Measurements from ENCODE around the gene RAB11FIP4. TPM values are rescaled to one million over a fixed set of nuclear protein-coding genes. Genes with fewer than 3 reads are reported as not detected.

Gene RAB11FIP4
- total RNA-seq, 1 donor from 2014 or later = 7.6 TPM

DNA sequence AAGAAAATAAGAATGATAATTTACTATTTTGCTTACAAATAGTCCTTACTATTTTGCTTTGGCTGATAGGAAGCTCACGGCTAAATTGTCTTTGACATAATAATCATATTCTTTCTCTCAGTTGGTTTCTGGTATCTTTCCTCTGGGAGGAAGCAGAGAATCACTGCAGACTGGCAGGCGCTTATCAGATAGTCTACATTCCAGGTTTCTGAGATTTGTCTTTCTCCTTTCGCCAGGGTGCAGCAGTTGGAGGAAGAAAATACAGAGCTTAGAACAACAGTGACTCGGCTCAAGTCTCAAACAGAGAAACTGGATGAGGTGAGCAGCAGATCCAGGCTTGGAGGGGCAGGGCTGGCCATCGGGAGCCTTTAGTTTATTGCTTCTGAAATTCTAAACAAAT, 136.1 kb downstream of the RAB11FIP4 start:
- ATAC-seq (no peak), DNase-seq (ENCODE audit: low spot score) (no peak)
- intact Hi-C loops (cut with DNase I) = no loop called here

- no peak for DNase-seq (ENCODE audit: low spot score)
- no peak for ATAC-seq
- intact Hi-C loops (cut with DNase I) = no loop called here
These were observed 136.9 kb downstream of the RAB11FIP4 start for GRCh38 chr17:31528291-31528874.

DNA sequence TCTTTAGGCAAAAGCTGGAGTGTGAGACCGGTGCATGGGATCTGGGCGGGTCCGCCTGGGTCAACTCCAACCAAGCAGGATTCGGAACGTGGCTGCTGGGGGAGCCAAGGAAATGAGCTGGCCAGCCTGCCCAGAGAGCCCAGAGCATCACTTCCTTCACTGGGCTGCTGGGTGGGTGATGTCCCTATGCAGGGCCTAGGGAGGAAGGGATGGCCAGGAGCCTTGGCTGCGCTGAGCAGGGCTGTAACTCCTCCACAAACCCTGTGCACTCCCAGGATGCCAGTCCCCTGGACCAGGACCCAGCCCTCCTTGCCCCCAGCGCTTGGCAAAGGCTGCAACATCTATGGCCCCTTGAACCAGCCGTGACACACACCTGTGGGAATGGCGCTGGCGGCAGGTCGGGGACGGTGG, 138.4 kb downstream of the RAB11FIP4 start:
- DNase-seq (ENCODE audit: low spot score) (peak; percentile 52), ATAC-seq (no peak)
- intact Hi-C loops (cut with DNase I) = no loop called here

GRCh38 chr17:31530391-31530985, 139.0 kb downstream of the RAB11FIP4 start:
- intact Hi-C loops (cut with DNase I) = no loop called here
- DNase-seq (ENCODE audit: low spot score) = no peak
- no peak for ATAC-seq

DNA sequence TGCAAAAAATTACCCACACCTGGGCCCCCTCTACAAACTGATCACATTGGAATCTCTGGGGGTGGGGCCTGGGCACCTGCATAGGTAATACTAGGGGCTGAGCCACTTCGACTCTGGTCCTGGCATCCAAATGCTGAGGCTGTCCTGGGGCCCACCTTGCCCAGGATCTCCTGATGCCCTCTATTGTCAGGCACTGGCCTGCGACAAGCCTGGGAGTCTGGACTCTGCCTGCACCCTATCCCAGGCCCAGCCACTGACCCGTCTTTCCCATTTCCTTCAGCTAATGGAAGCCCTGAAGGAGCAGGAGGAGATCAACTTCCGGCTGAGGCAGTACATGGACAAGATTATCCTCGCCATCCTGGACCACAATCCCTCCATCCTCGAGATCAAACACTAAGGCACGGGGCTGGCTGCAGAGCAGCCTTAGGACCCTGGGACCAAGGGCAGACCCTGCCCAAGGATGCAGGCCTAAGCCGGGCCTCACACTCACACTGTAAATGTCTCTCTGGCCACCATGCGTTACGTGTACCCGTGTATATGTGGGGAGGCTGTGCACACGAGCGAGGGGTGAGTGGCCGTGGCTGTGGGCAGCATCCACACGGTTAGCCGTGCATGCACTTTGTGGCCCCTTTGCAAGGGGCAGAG, 140.0 kb downstream of the RAB11FIP4 start:
- DNase-seq (ENCODE audit: low spot score) (no peak), ATAC-seq (no peak)
- intact Hi-C loops (cut with DNase I) = no loop called here

DNA sequence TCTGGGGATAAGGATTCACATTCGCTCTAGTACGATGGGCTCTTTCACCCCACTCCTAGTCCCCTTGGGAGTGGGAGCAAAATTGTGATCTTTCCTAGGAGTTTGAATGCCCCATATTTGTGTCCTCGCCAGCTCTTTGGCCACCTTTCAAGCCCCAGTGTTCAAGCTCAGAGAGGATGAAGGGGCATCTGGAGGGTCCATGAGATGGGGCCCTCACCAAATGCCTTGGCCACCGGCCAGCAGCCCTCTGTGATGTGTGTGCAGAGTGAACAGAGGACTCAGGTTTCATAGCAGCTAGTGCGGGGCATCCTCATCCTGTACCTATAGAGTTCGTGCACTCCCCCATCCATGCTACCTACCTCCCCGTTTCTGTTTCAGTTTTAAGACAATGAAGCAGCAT, 140.6 kb downstream of the RAB11FIP4 start:
- ATAC-seq = no peak
- DNase-seq (ENCODE audit: low spot score) = no peak
- intact Hi-C loops (cut with DNase I) = no loop called here

DNA sequence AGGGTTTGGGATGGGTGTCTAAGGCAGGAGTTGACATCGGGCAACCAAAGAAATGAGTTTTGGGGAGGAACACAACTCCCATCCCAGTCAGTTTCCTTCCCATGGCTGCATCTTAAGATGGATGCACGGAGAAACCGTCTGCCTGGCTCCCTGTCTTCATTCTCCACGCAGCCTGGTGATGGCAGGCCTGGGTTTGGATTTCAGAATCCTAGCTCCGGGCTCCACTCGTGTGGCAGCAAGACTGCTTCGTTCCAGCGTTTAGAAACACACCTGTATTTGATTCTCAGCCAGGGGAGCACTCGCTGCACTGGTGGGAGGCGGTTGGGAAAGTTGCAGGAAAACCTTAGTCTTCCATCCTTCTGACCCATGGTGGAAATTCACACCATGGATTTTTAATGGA, 141.1 kb downstream of the RAB11FIP4 start:
- DNase-seq (ENCODE audit: low spot score) = no peak
- no peak for ATAC-seq
- intact Hi-C loops (cut with DNase I) = no loop called here

GRCh38 chr17:31533546-31534155, 142.2 kb downstream of the RAB11FIP4 start:
- intact Hi-C loops (cut with DNase I) = no loop called here
- DNase-seq (ENCODE audit: low spot score) (peak; percentile 74), ATAC-seq (peak; percentile 62)

- intact Hi-C loops (cut with DNase I) = no loop called here
- DNase-seq (ENCODE audit: low spot score) = no peak
- no peak for ATAC-seq
These were observed 142.9 kb downstream of the RAB11FIP4 start for GRCh38 chr17:31534223-31534888.

DNA sequence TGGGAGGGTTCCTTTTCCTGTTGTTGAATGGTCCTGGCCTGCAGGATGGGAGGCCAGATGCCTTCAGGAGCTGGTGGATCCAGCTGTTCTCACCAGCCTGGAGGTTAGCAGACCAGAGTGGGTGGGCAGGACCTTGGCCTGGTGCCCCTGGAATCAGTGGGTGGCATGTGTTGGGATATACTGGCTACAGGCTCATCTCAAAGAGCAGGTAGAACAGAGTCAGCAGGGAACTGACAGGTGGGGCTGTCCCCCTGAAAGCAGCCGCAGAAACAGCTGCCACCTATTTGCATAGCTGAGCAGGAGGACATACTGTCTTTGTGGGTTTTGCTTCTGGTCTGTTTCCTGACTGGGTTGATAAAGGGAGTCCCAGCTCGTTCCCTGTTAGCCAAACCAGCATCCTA, 144.1 kb downstream of the RAB11FIP4 start:
- ATAC-seq (no peak), DNase-seq (ENCODE audit: low spot score) (no peak)
- intact Hi-C loops (cut with DNase I) = loop anchor here (5.0 kb wide), 1 partner anchor 307 kb away; no protein-coding TSS in a partner anchor

GRCh38 chr17:31536451-31536850, 145.0 kb downstream of the RAB11FIP4 start:
- ATAC-seq = no peak
- DNase-seq (ENCODE audit: low spot score) = no peak
- intact Hi-C loops (cut with DNase I) = loop anchor here (5.0 kb wide), 1 partner anchor 306 kb away; no protein-coding TSS in a partner anchor

GRCh38 chr17:31537565-31538011, 146.1 kb downstream of the RAB11FIP4 start:
- no peak for DNase-seq (ENCODE audit: low spot score)
- ATAC-seq = peak; percentile 27
- intact Hi-C loops (cut with DNase I) = loop anchor here (5.0 kb wide), 1 partner anchor 305 kb away; no protein-coding TSS in a partner anchor

DNA sequence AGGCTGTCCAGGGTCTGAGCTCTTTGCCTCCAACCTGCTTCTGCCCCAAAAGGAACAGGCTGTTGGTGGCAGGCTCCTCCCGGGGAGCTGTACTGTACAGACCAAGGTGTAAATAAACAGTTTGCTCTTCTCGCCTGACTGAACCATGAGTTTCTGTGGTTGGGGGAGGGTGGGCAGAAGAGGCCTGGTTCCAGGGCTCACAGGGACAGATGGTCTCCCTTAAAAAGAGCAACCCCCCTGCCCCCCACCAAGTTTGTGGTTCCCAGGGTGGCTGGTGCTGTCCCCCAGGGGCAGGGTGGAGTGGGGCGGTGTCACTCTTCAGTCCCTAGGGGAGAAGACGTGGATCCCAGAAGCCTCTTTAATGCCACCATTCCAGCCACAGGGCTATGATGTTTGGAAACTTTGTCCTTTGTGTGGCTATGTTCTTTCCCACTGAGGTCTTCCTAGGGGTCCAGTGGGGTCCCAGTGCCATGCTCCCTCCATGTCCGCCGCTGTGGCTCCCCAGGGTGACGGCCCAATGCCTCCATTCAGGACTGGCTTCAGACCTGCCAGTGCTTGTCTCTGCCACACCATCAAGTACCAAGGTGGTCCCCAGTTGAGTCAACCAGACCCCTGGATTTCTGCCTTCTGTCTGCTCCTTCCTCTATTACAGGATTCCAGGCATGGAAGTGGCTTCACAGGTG, 146.7 kb downstream of the RAB11FIP4 start:
- ATAC-seq = no peak

DNA sequence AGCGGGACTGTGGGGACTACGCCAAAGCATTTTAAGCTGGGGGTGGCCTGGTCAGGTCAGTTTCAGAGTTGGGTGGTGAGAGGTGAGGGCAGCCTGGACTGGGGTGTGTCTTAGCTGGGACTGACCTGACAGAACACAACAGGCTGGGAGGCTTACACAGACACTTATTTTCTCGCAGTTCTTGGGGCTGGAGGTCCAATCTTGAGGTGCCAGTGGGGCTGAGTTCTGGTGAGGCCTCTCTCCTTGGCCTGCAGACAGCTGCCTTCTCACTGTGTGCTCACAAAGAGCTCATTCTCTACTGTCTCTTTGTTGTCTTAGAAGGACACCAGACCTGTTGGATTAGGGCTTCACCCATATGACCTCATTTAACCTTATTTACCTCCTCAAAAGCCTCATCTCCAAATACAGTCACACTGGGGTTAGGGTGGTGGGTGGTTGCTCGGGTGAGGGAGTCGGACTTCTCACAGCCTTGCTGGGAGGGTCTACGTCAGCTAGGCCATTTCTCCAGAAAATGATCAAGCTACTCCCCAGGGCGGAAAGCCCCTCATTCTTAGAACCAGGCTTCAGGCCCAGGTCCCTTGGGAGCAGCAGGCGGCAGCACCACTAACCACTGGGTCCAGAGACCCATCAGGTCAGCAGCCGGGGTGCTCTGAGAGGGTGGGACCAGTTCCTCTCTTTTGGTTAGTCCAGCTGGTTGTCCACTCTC, 149.3 kb downstream of the RAB11FIP4 start:
- no peak for DNase-seq (ENCODE audit: low spot score)
- intact Hi-C loops (cut with DNase I) = no loop called here

More for the DNA sequence above, 146.7 kb downstream of the RAB11FIP4 start:
- intact Hi-C loops (cut with DNase I) = loop anchor here (5.0 kb wide), 1 partner anchor 304 kb away; no protein-coding TSS in a partner anchor
- DNase-seq (ENCODE audit: low spot score) = no peak

GRCh38 chr17:31541559-31541958, 150.1 kb downstream of the RAB11FIP4 start:
- DNase-seq (ENCODE audit: low spot score) (no peak), ATAC-seq (no peak)

More for the DNA sequence above, 149.3 kb downstream of the RAB11FIP4 start:
- ATAC-seq = no peak

GRCh38 chr17:31544186-31544585, 152.7 kb downstream of the RAB11FIP4 start:
- ATAC-seq (no peak), DNase-seq (ENCODE audit: low spot score) (no peak)
- intact Hi-C loops (cut with DNase I) = no loop called here

More at GRCh38 chr17:31541559-31541958, 150.1 kb downstream of the RAB11FIP4 start:
- intact Hi-C loops (cut with DNase I) = no loop called here

DNA sequence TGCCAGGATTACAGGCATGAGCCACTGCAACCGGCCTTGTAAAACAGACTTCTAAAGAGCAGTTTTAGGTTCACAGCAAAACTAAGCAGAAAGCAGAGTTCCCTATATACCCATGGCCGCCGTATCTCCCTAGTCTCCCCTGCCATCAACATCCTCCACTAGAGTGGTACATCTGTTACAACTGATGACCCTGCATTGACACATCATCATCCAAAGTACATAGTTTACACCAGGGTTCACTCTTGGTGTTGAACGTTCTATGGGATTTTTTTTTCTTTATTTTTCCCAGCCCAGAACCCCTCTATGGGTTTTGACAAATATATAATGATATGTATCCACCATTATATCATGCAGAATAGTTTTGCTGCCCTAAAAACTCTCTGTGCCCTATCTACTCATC, 155.2 kb downstream of the RAB11FIP4 start:
- ATAC-seq = no peak
- intact Hi-C loops (cut with DNase I) = no loop called here
- no peak for DNase-seq (ENCODE audit: low spot score)

GRCh38 chr17:31548709-31549108, 157.2 kb downstream of the RAB11FIP4 start:
- intact Hi-C loops (cut with DNase I) = no loop called here
- no peak for DNase-seq (ENCODE audit: low spot score)
- ATAC-seq = no peak

Measured in sciatic nerve (tissue), 2 donors.